ENCODE data around the gene SERPIND1.
"Not testable (repeated sequence)": the region's sequence is repeated elsewhere in the genome, so short reads cannot be mapped to it uniquely, and the experiment has no call there.

SERPIND1 gene

DNA sequence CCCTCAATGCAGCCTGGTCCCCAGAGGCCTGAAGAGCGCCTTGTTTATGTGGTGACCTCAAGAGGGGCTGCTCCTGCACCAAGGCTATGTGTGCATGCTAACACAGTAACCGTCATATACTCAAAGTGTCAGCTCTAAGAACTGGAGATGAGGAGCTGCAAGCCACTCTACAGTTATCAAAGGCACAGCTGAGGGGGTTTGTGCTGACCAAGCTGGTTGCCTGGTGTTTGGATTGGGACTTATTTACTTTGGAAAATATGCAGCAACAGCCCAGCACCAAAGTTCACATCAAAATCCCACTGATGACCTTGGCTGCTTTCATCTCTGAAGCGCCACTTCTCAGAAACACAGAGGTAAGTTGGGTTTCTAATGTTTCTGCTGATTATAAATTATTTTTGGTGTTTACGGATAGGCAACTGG lies at the start of gene SERPIND1:
TSS of gene SERPIND1 (plus strand) at position 321 of the 420 bp plus-strand sequence. CDS start 5,200 bp downstream, outside the sequence.
- FAIRE-seq: no peak
- no peak for TF ChIP-seq POLR2A (IDR thresholded peaks at IDR 0.05; ENCODE audit: low read depth, low read length)
- no peak for DNase-seq (ENCODE audit: insufficient read length, low spot score)

GRCh38 chr22:20724676-20725454 lies 49.0 kb upstream of the SERPIND1 start:
- DNase-seq (ENCODE audit: insufficient read length, low spot score): no peak
- TF ChIP-seq POLR2A (IDR thresholded peaks at IDR 0.05; ENCODE audit: low read depth, low read length): no peak
- FAIRE-seq: no peak

- DNase-seq (ENCODE audit: insufficient read length, low spot score) (no peak), FAIRE-seq (no peak)
- no peak for TF ChIP-seq POLR2A (IDR thresholded peaks at IDR 0.05; ENCODE audit: low read depth, low read length)
Measured at GRCh38 chr22:20725987-20726558, 47.8 kb upstream of the SERPIND1 start.

DNA sequence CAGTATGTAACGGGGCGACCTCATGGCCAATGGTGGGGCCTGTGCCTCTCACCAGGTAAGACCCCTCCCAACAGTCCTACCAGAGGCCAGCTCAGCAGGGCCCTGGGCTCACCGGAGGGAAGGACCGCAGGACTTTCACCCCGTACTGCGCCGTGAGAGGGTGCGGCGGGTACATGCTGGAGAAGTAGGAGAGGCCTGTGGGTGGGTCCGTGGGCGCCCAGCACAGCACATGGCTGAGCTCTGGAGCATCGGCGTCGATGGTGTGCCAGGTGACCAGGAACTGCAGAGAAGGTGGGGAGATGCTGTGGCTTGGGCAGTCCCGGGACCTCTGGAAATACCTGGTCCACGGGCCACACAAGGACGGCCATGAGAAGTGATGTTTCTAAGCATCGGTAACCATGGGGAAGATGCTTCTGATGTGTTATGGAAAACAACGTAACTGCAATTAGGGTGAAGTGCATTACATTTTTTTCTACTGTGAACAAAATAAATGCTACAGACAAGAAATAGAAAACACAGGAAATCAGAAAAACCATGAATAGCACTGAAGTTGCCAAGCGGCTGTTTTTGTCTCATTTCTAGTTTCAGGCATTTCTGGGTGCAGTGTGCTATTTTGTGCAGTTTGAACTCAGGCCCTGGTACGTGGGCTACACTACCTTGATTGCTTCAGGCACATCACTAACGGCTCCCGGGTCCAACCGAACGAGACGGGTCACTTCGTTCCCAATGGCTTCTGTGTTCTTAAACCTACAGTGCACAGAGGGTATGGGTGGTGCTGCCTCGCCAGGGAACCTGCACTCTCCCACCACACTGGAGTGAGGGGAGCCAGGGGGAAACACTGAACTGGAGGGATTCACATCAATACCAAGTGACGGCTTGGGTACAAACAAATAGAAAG lies 46.5 kb upstream of the SERPIND1 start:
- no peak for TF ChIP-seq POLR2A (IDR thresholded peaks at IDR 0.05; ENCODE audit: low read depth, low read length)
- no peak for FAIRE-seq
- no peak for DNase-seq (ENCODE audit: insufficient read length, low spot score)

GRCh38 chr22:20728523-20729190 lies 45.3 kb upstream of the SERPIND1 start:
- DNase-seq (ENCODE audit: insufficient read length, low spot score) (no peak), FAIRE-seq (no peak)
- no peak for TF ChIP-seq POLR2A (IDR thresholded peaks at IDR 0.05; ENCODE audit: low read depth, low read length)

- TF ChIP-seq POLR2A (IDR thresholded peaks at IDR 0.05; ENCODE audit: low read depth, low read length): no peak
- FAIRE-seq (no peak), DNase-seq (ENCODE audit: insufficient read length, low spot score) (no peak)
Measured at GRCh38 chr22:20729194-20729593, 44.7 kb upstream of the SERPIND1 start.

DNA sequence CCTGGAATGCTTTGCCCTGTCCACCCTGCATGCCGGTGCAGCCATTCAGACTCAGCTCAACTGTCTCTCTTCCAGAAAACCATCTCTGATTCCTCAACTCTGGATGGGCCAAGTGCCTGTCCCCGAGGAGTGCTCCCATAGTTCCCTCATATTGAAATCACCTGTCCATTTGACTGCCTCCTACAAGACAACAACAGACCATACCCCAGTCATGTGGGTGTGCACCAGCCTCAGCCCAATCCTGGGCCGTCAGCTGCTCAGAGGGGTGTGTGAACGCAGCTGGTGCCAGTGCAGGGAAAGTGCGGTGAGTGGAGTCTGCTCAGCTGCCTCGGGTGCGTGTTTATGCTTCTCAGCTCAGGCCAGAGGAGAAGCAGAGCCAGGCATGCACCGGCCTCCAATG lies 41.5 kb upstream of the SERPIND1 start:
- FAIRE-seq; DNase-seq (ENCODE audit: insufficient read length, low spot score): not testable (repeated sequence)

- not testable (repeated sequence) for FAIRE-seq; DNase-seq (ENCODE audit: insufficient read length, low spot score)
Measured at GRCh38 chr22:20735356-20736162, 38.4 kb upstream of the SERPIND1 start.

DNA sequence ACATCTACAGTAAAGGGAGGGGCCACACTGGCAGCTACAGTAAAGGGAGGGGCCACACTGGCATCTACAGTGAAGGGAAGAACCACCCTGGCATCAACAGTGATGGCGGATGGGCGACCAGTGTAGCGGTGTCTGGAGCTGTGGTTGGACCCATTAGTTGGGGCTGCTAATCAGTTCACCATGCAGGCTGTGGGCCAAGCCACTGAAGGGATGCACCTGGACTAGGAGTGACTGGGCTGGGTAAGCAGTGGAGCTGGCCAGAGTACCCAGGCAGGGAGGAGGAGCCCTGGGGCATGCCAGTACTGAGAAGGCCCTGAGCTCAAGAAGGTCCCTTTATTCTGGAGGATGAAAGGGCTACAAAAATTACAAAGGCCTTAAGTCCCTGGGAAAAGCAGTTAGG lies 37.0 kb upstream of the SERPIND1 start:
- DNase-seq (ENCODE audit: insufficient read length, low spot score); FAIRE-seq: not testable (repeated sequence)

DNA sequence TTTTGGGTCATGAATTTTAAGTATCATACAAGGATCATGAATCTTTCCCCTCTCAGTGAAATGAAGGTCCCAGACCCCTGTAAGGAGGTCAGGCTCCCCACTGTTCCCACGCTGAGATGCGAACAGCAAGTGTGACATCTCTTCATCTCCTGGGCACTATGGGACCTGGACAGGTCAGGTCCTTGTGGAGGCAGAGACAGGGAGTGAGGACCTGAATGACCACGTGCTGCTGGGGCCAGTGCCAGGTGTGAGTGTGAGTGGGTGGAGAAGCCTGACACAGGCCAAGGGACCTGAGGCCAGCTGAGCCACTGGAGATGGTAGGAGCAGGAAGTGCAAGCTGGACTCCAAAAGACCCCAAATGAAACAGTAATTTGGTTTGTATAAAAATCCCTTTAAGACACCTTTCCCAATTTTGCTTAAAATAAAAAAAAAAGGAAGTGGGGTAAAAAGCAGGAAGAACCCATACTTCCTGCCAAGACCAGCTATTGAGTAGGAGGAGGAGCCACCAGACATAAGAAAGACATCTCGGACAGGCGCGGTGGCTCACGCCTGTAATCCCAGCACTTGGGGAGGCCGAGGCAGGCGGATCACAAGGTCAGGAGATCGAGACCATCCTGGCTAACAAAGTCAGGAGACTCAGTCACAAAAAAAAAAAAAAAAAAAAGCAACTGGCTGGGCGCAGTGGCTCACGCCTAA lies 35.4 kb upstream of the SERPIND1 start:
- DNase-seq (ENCODE audit: insufficient read length, low spot score) (no peak), FAIRE-seq (no peak)
- TF ChIP-seq POLR2A (IDR thresholded peaks at IDR 0.05; ENCODE audit: low read depth, low read length): no peak

GRCh38 chr22:20740222-20740951 lies 33.5 kb upstream of the SERPIND1 start:
- no peak for TF ChIP-seq POLR2A (IDR thresholded peaks at IDR 0.05; ENCODE audit: low read depth, low read length)
- FAIRE-seq (no peak), DNase-seq (ENCODE audit: insufficient read length, low spot score) (no peak)

DNA sequence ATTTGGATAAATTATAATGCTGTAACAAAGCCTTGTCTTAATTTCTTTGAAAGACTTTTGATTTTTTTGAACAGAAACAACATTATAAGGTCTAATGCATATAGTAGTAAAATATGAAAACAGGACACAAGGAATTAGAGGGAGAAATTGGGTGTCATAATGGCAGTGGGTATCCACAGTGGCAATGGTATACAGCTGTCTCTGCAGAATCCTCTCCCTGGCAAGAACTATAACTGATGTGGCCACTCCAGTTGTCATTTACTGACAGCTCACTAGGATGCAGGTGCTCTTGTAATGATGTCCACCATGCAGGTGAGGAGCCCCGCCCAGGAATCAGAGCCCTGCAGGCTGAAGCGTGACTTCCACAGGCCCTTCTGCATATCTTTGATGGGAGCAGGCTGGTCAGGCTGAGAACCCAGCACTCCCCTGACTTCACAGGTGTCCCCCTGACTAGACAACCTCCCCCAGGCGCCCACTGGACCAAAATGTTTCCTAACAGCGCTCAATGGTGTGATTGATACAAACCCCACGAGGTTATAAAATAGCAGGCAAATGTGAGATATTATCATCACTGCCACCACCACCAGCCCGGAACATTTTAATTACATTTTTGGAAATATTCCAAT lies 32.8 kb upstream of the SERPIND1 start:
- no peak for FAIRE-seq

More for the DNA sequence above, 32.8 kb upstream of the SERPIND1 start:
- no peak for TF ChIP-seq POLR2A (IDR thresholded peaks at IDR 0.05; ENCODE audit: low read depth, low read length)
- DNase-seq (ENCODE audit: insufficient read length, low spot score): no peak

Measured in H54 (cell line).